ENCODE results near the gene FCN1. TPM values are rescaled to one million over a fixed set of nuclear protein-coding genes. Genes with fewer than 3 reads are reported as not detected.

Gene FCN1
- total and polyA plus RNA-seq, 10 of the 15 experiments (the other 5 are each of a cell fraction or from before 2014, with no cell fraction given): 0.08 TPM; not detected in 9

- TF ChIP-seq SKIL (IDR thresholded peaks at IDR 0.05; ENCODE audit: low read depth, poor library complexity, severe bottlenecking) (no peak), POLR2AphosphoS2 (IDR thresholded peaks at IDR 0.05; ENCODE audit: low read depth, low read length) (no peak), MXI1 (IDR thresholded peaks at IDR 0.05; ENCODE audit: low read depth, low read length) (no peak), POLR2AphosphoS5 (IDR thresholded peaks at IDR 0.05; ENCODE audit: low read length) (no peak), GABPA (IDR thresholded peaks at IDR 0.05; ENCODE audit: low read depth) (no peak), ZNF622 (IDR thresholded peaks at IDR 0.05) (no peak), ZZZ3 (IDR thresholded peaks at IDR 0.05; ENCODE audit: control insufficient read depth, insufficient read length, low read depth) (no peak), SMAD5 (IDR thresholded peaks at IDR 0.05; ENCODE audit: low read depth) (no peak), ZNF207 (IDR thresholded peaks at IDR 0.05; ENCODE audit: borderline replicate concordance) (no peak), SMARCA5 (IDR thresholded peaks at IDR 0.05) (no peak), CTCF (IDR thresholded peaks at IDR 0.05 in 2 of 3, conservative IDR thresholded peaks at IDR 0.05 in 1 of 3; ENCODE audit: control insufficient read depth in 2 of 3, extremely low read depth in 1 of 3, insufficient read depth in 1 of 3, low read depth in 3 of 3, low read length in 3 of 3) (no peak), MAX (IDR thresholded peaks at IDR 0.05; ENCODE audit: low read depth, low read length) (no peak)
These were observed 5.8 kb upstream of the FCN1 start (continued) for GRCh38 chr9:134923466-134923865.

Measured in GM12878 (cell line).